GM21723 (cell line): ENCODE results near the gene UNC13C.

ENCODE experiments used
- ATAC-seq: cut with Tn5 transposase; IDR thresholded peaks from one replicate; pipeline ENCODE4 v1.9.1; 2021; ENCODE audit warnings: mild to moderate bottlenecking, moderate library complexity; ENCODE audit not compliant: unreplicated experiment

Gene UNC13C

DNA sequence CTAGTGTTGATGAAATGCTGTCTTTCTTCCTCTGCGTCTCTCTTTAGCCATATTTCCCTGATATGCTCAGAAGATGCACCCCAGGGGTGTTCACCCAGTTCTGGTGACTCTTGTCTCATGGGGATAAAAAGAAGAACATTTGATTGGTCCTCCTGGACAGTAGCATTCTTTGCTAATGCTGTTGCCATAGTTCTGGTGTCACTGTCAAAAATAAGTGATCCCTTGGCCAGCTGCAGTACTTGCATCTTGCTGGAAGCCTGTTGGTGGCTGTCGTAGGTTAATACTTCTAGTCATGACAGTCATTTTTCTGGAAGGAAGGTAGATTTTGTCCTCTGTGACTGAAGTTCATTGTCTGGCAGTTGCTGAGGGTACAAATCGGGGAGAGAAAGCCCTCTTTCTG is 124.5 kb downstream of the UNC13C start:
- no peak for ATAC-seq

DNA sequence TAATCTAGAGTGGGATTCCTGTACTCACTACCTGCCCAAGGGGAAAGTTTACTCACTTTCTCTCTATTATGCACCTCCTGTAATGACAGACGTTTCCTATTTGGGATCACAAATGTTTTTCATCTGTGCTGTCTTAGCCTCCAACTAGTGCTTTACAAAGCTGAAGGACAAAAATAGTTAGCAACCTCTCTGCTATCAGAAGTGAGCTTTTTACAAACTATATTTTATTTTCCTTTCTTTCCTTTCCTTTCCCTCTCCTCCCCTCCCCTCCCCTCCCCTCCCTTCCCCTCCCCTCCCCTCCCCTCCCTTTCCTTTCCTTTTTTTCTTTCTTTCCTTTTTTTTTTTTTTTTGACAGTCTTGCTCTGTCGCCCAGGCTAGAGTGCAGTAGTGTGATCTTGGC is 130.8 kb downstream of the UNC13C start:
- no peak for ATAC-seq

DNA sequence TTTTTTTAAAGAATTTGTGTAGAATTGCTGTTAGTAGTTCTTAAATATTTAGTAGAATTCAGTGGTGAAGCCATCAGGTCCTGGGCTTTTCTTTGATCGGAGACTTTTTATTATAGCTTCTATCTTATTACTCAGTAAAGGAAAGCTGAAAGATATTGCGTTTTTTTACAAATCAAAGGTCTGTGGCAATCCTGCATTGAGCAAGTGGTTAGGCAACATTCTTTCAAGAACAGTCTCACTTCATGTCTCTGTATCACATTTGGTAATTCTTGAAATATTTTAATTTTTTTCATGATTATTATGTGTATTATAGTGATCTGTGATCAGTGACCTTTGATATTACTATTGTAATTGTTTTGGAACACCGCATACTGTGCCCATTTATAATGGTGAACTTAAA is 140.8 kb downstream of the UNC13C start:
- no peak for ATAC-seq

DNA sequence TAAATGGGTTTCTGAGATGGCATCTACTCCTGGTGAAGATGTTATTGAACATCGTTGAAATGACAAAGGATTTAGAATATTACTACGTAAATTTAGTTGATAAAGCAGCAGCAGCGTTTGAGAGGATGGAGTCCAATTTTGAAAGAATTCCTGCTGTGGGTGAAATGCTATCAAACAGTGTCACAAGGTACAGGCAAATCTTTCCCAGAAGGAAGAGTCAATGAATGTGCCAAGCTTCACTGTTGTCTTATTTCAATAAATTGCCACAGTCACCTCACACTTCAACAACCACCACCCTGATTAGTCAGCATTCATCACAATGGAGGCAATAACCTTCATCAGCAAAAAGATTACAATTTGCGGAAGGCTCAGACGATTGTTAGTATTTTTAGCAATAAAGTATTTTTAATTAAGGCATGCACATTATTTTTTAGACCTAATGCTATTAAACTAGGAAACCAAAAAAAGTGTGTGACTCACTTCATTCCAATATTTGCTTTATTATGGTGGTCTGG is 142.8 kb downstream of the UNC13C start:
- ATAC-seq, result no peak

DNA sequence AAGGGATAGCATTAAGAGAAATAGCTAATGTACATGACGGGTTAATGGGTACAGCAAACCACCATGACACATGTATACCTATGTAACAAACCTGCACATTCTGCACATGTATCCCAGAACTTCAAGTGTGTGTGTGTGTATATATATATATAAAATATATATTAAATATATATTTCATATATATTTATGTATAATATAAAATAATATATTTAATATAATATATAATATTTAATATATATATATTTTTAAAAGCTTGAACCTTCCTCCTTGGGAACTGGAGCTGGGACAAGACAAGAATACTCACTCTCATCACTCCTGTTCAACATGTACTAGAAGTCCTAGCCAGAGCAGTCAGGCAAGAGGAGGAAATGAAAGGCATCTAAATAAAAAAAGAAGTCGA is 149.3 kb downstream of the UNC13C start:
- ATAC-seq, result no peak

DNA sequence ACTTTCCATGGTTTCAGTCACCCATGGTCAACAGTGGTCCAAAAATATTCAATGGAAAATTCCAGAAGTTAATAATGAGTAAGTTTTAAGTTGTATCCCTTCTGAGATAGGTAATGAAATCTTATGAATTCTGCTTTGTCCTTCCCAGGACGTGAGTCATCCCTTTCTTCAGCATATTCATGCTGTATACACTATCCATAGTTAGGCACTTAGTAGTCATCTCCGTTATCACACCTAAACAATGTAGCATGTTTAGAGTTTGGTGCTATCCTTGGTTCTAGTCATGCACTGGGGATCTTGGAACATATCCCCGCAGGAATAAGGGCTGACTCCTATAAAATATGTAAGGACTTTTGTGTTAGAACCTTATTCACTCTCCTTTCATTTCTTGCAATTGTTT is 153.2 kb downstream of the UNC13C start:
- ATAC-seq, result no peak

DNA sequence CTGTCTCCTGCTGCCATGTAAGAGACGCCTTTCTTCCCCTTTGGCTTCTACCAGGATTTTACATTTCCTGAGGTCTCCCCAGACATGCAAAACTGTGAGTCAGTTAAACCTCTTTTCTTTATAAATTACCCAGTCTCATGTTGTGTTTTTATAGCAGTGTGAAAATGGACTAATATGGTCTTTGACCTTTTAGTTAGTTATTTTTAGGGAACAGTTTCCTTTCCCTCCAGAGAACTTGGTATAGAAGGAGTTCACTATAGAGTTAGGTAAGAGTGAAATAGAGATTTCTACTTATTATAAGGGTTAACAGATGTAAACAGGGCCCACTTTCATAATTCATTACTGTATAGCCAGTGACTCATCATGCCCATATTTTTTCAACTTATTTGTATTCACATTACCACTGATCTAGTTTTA is 170.9 kb downstream of the UNC13C start:
- ATAC-seq, result no peak

DNA sequence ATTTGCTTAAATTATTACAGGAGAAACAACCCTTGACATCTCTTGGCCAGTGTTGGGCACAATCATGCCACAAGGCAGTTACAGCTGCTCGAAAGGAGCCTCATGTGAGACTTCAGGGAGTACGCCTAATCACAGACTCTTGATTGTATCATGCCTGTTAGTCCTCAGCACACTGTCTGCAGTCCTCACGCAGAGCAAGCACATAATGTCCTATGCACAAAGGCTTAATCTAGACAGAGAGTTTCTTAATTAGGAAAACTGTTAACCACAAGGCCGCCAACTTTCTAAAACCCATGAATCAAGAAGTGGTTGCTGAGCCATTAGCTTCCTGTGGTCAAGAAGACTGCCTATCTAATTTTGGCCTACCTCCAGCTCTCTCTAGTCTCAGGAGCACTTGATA is 172.0 kb downstream of the UNC13C start:
- no peak for ATAC-seq

DNA sequence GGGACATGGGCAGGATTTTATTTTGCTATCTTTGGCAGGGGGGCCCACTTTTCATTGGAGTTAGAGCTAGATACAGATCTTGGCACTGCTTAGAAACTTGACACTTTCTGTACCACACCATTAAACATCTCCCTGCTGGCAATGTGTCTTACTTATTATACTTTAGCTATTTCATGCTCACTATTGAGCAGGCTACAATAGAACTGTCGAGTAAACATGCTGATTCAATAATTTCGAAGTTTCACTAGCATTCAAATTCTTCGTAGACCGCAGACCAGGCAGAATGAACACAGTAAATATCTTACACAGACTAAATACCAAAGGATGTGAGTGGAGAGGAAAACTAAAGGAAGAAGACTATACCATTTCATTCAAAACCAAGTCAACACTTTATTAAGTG is 180.8 kb downstream of the UNC13C start:
- ATAC-seq, result no peak

DNA sequence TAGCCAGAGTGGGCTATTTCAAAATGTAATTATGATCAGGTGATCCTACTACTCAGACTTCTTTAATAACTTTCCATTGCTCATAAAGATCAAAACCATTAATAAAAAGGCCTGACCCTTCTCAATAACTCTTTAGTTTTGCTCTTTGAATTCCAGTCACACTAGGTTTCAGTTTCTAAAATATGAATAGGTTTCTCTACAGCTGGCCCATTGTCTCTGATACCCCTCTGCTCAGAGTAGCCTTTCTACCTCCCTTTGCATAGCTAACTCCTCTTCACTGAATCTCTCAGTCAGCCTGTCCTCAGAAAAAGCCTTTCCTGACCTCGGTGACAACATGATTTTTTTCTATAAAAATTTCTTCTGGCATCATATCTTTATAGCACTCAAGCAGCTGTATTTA is 209.1 kb downstream of the UNC13C start:
- no peak for ATAC-seq

DNA sequence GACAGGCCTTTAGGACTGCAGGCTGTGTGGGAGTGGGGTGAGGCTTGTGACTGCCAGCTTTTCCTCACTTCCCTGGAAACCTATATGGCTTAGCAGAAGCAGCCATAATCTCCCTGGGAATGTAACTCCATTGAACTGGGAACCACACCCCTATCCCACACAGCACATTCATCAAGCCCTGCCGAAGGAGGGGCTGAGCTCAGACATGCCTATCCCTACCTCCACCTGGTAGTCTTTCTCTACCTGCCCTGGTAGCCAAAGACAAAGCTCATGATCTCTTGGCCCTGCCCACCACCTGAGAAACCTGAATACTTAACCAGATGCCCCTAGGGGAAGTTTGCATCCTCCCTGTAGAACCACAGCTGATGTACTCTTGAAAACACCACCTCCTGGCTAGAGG is 219.8 kb downstream of the UNC13C start:
- no peak for ATAC-seq

DNA sequence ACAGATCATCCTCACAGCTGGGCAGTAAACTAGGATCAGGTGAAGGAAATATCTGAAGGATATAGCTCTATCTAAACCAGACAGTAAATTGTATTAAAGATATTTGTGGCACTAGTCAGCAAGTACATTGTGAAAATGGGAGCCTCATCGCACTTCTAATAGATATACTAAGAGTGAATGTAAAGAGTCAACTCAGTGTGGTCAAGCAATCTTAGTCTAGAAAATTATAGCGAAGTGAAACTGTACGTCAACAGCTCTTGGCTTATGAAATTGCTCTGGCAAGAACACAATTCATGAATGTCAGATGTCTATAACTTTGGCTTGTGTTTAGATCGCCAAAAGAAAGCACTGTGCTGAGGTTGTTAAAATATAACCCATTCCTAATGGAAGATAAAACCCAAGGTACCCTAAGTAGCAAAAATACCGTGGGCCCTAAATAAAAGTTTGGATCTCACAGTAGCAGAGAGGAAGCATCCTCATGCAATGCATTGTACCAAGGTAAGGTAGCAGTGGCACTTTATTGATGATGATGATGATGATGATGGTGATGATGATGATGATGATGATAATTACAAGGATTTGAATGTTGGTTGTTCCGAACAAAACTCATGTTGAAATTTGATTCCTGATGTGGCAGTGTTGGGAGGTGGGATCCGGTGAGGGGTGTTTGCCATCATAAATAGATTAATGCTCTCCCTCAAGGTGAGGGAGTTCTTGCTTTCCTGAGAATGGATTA is 228.5 kb downstream of the UNC13C start:
- no peak for ATAC-seq

DNA sequence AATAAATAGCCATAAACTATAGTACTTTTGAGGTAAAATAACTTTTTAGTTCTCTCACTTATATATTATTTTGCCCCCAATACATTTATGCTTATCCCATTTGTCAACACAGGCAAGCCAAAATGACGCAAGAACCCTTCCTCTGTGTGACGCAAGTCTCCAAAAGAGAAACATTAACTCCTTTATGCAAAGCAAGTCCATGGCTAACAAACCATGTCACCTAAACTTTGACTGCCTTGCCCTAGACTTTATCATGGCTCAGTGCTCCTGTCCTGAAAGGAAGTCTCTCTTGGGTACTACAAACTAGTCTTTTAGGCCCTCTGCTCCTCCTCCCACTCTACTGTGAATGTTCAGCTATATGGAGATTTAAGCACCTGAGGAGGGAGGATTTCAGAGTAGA is 230.5 kb downstream of the UNC13C start:
- ATAC-seq, result no peak

DNA sequence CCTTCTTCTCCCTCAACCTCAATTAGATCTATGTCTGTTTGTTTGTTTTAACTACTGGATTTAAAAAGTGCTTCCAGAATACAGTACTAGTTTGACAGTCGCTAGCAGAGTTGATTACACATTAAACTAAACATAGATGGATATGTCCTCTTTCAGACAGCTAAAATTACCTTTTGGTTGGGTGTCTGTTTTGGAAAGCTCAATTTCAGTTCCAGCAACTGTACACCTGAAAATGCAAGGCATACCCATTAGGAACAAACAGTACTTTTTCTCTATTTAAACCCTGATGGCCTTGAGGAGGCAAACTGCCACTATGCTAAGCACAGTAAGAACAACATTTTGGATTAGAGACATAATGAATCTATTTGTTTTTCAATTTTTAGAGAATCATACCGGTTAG is 234.4 kb downstream of the UNC13C start:
- ATAC-seq, result no peak

DNA sequence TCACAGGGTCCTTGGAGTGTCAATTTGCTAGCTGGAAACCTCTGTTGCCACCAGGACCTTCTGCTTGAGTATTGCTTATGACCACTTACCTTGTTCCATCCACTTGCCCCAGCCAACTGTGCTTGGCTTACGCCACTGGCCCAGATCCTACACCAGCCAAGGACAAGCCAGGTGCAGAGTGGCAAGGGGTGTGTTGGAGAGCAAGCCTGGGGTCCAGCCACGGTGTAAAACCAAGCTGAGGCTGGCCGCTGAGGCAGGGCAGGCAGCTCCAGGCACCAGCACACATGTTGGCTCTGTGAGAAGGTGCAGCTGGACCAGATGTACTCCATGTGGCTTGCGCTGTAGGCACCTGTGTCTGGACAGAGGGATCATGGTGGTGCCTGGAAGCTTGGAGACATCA is 248.2 kb downstream of the UNC13C start:
- no peak for ATAC-seq

DNA sequence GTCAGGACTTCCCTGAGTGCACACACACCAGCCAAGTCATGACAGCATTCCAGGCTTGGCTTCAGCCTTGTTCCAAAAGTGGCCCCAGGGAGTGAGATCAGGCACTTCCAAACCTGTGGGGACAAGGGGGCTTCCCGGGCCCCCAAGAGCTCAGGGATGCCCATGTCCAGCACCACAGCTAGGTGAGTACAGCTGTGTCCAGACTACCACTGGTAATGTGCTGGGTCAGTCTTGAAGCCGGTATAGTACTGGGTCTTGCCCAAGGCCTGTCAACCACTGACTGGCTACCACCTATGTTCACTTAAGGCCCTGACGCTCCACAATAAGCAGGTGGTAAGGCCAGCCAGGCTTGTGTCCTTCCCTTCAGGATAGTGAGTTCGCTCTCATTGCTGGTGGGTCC is 249.3 kb downstream of the UNC13C start:
- no peak for ATAC-seq

DNA sequence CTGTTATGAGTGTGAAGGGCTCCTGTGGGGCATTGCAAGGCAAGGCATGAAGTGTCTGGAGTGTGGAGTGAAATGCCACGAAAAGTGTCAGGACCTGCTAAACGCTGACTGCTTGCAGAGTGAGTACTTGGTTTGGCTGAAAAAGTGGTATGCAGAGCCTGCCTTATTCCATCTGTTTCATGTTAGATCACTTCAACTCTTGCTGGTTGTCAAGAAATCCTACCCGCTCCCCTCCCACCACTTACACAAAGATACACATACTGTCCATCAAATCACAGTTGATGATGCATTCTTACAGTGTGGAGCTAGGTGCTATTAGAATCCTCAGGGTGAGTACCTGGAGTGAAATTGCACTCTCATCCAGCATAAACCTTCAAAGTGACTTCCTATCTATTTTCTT is 272.1 kb downstream of the UNC13C start:
- ATAC-seq, result no peak

DNA sequence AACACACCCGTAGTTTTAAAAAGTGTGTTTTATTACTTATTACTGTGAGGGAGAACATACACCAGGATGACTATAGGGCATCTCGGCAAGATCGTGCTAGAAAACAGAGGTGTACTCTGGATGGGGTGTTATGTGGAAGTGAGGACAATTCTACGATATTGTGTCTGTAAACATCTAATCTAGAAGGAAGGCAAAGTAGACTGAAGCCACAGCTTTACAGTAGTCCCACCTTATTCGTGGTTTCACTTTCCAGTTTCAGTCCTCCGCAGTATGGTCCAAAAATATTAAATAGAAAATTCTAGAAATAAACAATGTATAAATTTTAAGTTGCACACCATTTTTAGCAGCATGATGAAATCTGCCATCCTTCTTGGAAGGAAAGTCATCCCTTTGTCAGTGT is 277.9 kb downstream of the UNC13C start:
- ATAC-seq, result no peak

DNA sequence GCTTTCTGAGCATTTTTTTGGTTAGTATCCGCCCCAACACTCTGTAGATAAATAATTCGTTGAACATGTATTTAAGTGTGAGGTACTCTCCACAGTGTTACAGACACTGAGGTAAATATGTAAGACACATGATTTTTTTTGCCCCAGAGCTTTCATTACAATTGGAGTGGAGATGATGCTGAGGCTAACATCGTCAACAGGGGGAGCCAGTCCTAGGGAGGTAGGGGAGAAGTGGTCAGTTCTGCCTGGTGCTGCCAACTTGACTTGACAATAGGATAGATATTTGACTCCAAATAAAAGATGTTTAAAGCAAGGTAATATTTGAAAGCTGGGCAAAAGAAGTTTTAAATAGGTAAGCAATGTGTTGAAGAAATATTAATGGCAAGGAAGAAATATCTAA is 295.7 kb downstream of the UNC13C start:
- ATAC-seq, result no peak

DNA sequence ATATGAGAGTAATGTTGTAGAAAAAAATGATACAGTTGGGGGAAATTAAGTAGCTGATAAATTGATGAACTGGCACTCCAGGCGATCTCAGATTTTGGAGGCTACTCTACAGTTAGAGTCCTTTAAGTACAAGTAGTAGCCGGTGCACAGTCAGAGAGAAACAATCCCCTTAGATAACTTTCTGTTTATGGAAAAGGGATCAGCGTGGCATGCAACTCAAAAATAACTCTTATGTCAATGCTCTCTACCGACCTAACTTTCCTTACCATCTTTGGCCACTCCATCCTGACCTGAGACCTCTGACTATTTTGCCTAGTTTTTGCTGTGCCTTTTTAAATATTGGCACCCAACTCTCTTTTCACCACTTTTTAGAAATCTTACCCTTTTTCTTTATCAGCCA is 299.6 kb downstream of the UNC13C start:
- ATAC-seq, result no peak

DNA sequence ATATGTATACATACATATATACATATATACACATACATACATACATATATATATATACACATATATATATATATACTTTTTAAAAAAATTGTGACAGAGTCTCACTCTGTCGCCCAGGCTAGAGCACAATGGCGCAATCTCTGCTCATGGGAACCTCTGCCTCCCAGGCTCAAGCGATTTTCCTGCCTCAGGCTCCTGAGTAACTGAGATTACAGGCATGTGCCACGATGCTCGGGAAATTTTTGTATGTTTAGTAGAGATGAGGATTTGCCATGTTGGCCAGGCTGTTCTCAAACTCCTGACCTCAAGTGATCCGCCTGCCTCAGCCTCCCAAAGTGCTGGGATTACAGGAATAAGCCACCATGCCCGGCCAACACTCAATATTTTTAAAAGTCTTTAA is 302.5 kb downstream of the UNC13C start:
- no peak for ATAC-seq

DNA sequence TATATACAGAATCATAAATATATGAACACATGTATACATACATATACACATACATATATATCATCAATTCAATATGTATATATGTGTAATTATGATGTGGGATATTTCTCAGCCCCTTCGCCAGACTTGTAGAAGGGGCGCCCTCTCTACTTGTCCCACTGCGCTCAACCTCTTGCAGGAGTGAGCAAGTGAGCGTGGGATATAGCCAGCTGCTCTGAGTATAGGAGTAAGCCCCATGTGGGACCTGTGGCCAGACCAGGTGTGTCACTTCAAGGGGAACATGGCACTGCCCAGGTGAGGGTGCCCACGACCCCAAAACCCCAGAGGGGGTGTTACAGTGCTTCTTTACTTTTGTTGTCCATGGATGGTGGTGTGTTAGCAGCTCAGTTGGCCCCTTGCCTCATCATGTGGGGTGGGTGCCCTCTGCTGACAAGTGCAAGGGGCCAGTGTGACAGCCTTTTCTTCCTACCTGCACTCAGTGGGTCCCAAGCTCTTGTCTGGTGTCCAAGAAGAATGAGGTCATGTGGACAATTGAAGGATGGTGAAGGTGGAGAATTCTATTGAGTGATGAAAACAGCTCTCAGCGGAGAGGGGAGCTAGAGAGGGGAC is 304.1 kb downstream of the UNC13C start:
- no peak for ATAC-seq

DNA sequence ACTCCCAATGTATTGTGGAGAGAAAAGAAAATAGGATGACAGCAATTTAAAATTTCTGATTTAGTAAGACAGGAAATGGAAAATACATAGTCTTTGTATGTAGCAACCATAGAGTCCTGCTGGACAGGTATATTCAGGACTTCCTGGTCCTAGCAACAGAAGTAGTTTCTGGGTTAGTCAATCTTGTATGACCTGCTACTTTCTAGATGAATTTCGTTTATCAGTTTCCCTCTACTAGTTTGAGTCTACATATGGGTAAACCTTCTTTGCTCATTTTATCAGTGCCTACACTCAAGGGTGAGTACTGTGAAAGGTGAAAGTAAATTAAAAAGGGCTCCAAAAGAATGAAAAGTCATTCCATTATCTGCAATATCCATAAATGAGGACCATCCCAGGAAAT is 309.8 kb downstream of the UNC13C start:
- ATAC-seq, result no peak
